AG04450 (cell line): ENCODE measurements around the gene SREK1. TPM values are rescaled to one million over a fixed set of nuclear protein-coding genes. Genes with fewer than 3 reads are reported as not detected.

Experiments used
- CTCF ChIA-PET: fragments of 300-600, 350-600 bp; formaldehyde crosslinking; extraction: SDS; loops from one replicate; lab custom pipeline; 2022; ENCODE audit warnings: antibody characterized with exemption, inconsistent platforms; lab: Charles Lee
- POLR2A ChIA-PET: fragments of 350-600 bp; formaldehyde crosslinking; extraction: SDS; loops from one replicate; lab custom pipeline; 2021; ENCODE audit warnings: antibody characterized with exemption, inconsistent platforms; lab: Yijun Ruan, JAX
- DNase-seq: peaks from one replicate; pipeline ENCODE4 v3.0.0-alpha.2; 2011; ENCODE audit warnings: low read depth, low spot score
- H3K27ac ChIP-seq: one replicate; pipeline ENCODE4 v1.5.1; 2012; ENCODE audit warnings: low read depth, low read length, control low read depth
- H3K27me3 ChIP-seq: one replicate; pipeline ENCODE4 v1.6.0; 2012; ENCODE audit warnings: low read length; ENCODE audit not compliant: control insufficient read depth, insufficient read depth
- H3K4me3 ChIP-seq: 2 replicates; pipeline ENCODE4 v1.5.1; 2011; ENCODE audit warnings: mild to moderate bottlenecking, low read depth, low read length, control low read depth
- H3K9me3 ChIP-seq: 2 replicates; pipeline ENCODE4 v1.5.1; 2012; ENCODE audit warnings: low read length; ENCODE audit not compliant: control insufficient read depth, insufficient read depth
- polyA minus RNA-seq: library from RNA; depleted of rRNA, polyadenylated mRNA; stranded (reverse); fragments of >200 nt; gene quantifications from 2 replicates; pipeline ENCODE4 v1.2.3, GENCODE V29; 2011; rRNA and poly(A)+ RNA removed
- polyA plus RNA-seq: library from polyadenylated mRNA; depleted of rRNA; stranded (reverse); fragments of >200 nt; gene quantifications from 2 replicates; pipeline ENCODE4 v1.2.3, GENCODE V29; 2011; rRNA removed
- TF ChIP-seq, protein P1 (sequence below): IDR thresholded peaks from 2 replicates; pipeline ENCODE4 v1.5.1; 2011; ENCODE audit warnings: low read depth, low read length, control low read depth, inconsistent platforms

SREK1 gene, protein sequence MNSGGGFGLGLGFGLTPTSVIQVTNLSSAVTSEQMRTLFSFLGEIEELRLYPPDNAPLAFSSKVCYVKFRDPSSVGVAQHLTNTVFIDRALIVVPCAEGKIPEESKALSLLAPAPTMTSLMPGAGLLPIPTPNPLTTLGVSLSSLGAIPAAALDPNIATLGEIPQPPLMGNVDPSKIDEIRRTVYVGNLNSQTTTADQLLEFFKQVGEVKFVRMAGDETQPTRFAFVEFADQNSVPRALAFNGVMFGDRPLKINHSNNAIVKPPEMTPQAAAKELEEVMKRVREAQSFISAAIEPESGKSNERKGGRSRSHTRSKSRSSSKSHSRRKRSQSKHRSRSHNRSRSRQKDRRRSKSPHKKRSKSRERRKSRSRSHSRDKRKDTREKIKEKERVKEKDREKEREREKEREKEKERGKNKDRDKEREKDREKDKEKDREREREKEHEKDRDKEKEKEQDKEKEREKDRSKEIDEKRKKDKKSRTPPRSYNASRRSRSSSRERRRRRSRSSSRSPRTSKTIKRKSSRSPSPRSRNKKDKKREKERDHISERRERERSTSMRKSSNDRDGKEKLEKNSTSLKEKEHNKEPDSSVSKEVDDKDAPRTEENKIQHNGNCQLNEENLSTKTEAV
- 42.7 and 58.8 TPM in 2 replicates for polyA plus RNA-seq
- polyA minus RNA-seq = 51.5 and 64.0 TPM in 2 replicates

DNA sequence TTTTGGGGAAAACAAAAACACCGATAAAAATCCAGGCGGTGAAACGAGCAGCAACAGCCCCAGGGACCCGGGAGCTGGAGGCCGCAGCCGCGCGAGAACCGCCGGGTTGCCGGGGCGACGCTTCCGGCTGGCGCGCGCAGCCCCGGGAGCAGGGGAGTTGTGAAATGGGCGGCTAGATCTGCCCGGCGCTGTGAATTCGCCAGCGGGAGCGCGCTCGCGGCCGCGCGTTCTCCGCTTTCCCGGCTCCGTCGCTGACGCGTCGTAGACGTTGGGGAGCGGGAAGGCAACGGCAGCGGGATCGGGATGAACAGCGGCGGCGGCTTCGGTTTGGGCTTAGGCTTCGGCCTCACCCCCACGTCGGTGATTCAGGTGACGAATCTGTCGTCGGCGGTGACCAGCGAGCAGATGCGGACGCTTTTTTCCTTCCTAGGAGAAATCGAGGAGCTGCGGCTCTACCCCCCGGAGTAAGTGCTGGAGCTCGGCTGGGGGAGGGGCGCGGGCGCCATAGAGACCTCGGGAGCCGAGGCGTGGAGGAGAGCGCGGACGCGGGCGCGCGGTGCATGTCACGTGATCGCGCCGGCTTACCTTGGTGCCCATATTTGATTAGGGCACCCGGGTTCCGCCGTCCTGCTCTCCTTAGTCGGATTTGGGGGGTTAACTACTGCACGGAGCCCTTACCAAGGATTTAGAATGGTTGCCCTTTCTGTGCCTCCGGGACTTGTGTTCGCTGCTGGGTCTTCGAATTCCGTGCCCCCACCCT is at the start of gene SREK1:
TSS of gene SREK1 (plus strand) at position 227 of the 760 bp plus-strand sequence. CDS start at position 304, 77 bp downstream.
- H3K9me3 ChIP-seq = no peaks in the 10 kb centered on the region
- CTCF ChIA-PET = interaction anchor here (0.6 kb wide), 2 partner anchors 61 to 416 kb away, joined by 3 to 5 read pairs; no protein-coding TSS in a partner anchor
- POLR2A ChIA-PET = interaction anchor here (0.6 to 1.3 kb wide), 7 partner anchors 22 to 1116 kb away, joined by 3 to 4 read pairs (median 3); partner anchors contain the start of gene ERBIN
- peak; percentile 77 for DNase-seq
- TF ChIP-seq, protein P1, sequence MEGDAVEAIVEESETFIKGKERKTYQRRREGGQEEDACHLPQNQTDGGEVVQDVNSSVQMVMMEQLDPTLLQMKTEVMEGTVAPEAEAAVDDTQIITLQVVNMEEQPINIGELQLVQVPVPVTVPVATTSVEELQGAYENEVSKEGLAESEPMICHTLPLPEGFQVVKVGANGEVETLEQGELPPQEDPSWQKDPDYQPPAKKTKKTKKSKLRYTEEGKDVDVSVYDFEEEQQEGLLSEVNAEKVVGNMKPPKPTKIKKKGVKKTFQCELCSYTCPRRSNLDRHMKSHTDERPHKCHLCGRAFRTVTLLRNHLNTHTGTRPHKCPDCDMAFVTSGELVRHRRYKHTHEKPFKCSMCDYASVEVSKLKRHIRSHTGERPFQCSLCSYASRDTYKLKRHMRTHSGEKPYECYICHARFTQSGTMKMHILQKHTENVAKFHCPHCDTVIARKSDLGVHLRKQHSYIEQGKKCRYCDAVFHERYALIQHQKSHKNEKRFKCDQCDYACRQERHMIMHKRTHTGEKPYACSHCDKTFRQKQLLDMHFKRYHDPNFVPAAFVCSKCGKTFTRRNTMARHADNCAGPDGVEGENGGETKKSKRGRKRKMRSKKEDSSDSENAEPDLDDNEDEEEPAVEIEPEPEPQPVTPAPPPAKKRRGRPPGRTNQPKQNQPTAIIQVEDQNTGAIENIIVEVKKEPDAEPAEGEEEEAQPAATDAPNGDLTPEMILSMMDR = no peak
- H3K27me3 ChIP-seq = no peaks in the 10 kb centered on the region
- peak within 1 kb of the TSS; percentile 97 for H3K27ac ChIP-seq
- H3K4me3 ChIP-seq = peak within 1 kb of the TSS; percentile 91

DNA sequence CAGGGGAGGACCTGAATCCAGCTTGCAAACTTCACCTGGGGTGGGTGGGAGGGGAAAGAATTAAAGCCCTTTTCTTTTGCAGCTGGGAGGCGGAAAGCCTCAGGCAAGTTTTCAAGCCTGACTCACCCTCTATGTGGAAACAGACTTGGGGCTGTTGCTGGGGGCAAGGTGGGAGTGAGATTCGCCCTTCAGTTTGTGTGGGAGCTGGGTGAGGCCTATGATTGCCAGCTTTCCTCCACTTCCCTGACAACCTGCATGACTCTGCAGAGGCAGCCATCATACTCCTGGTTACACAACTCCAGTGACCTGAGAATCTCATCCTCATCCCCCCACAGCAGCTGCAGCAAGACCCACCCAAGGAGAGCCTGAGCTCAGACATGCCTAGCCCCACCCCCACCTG is 43.2 kb upstream of the SREK1 start:
- H3K4me3 ChIP-seq = no peak overlapping the region
- H3K9me3 ChIP-seq = peaks cover 25% of the 10 kb centered on the region
- DNase-seq = no peak
- POLR2A ChIA-PET = no interaction called here
- TF ChIP-seq, protein P1 = no peak
- CTCF ChIA-PET = no interaction called here
- no peak overlapping the region for H3K27ac ChIP-seq
- H3K27me3 ChIP-seq = no peaks in the 10 kb centered on the region

DNA sequence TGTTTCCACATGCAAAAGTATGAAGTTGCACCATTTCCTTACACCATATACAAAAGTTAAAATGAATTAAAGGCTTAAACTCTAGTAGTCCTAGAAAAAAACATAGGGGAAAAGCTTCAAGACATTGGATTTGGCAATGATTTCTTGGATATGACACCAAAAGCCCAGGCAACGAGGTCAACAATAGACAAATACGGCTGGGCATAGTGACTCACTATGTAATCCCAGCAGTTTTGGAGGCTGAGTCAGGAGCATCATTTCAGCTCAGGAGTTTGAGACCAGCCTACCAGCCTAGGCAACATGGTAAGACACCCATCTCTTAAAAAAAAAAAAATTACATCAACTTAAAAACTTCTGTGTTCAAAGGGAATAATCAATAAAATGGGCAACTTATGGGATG is 30.9 kb upstream of the SREK1 start:
- H3K4me3 ChIP-seq = no peak overlapping the region
- DNase-seq = no peak
- ChIA-PET CTCF (no interaction called here), POLR2A (interaction anchor here (0.7 kb wide), 1 partner anchor 348 kb away, joined by 3 read pairs; no protein-coding TSS in a partner anchor)
- H3K27ac ChIP-seq = no peak overlapping the region
- H3K27me3 ChIP-seq = no peaks in the 10 kb centered on the region
- no peaks in the 10 kb centered on the region for H3K9me3 ChIP-seq
- TF ChIP-seq, protein P1 = no peak

DNA sequence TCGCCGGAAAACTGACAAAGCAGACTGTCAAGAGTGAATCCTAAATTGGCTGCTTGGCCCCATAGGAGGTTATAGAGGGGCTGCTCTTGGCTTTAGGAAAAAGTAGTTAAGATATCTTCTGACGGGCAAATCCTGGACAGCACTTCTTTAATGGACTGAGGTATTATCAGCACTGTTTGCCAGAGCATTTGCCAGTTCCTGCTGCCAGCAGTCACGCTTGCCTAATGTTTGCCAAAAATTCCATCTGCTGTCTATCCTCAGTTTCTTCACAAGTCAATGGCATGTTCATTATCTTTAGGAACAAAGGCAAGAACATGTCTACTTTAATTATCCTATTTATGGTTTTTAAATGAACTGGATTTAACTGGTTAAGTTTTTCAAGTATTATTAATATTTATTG is 25.8 kb upstream of the SREK1 start:
- Histone ChIP-seq H3K9me3 (no peaks in the 10 kb centered on the region), H3K4me3 (no peak overlapping the region), H3K27me3 (no peaks in the 10 kb centered on the region), H3K27ac (no peak overlapping the region)
- ChIA-PET POLR2A (no interaction called here), CTCF (no interaction called here)
- no peak for DNase-seq
- TF ChIP-seq, protein P1 = no peak
